Caco-2 (cell line): ENCODE measurements around the gene SMG9. TPM values are rescaled to one million over a fixed set of nuclear protein-coding genes. Genes with fewer than 3 reads are reported as not detected.

Experiments used
- BruUV-seq: library from RNA; stranded (reverse); fragments of 400-500 nt; replicated peaks from 2 replicates; lab custom pipeline; 2021; lab: Mats Ljungman, UMichigan
- CTCF ChIA-PET: fragments of 300-600 bp; sonication (Branson Sonifier 250); formaldehyde crosslinking; loops from one replicate; lab custom pipeline; 2022; ENCODE audit warnings: antibody characterized with exemption; lab: Charles Lee
- POLR2A ChIA-PET: fragments of 300-600 bp; sonication (Branson Sonifier 250); formaldehyde crosslinking; loops from one replicate; lab custom pipeline; 2022; ENCODE audit warnings: antibody characterized with exemption; lab: Charles Lee
- DNase-seq, 2 experiments: peaks; one replicate each; pipeline versions ENCODE4 v3.0.0 to v3.0.0-alpha.2; 2020 to 2022
- H3K27me3 ChIP-seq: replicated peaks from 2 replicates; pipeline ENCODE4 v1.6.0; 2011; ENCODE audit warnings: low read length; ENCODE audit not compliant: control insufficient read depth, insufficient read depth
- H3K36me3 ChIP-seq: 2 replicates; pipeline ENCODE4 v1.5.1; 2011; ENCODE audit warnings: low read length; ENCODE audit not compliant: control insufficient read depth, insufficient read depth
- H3K4me1 ChIP-seq: fragments of 250-450 bp; sonication (Bioruptor Pico); 2 replicates; pipeline ENCODE4 v1.5.1; 2020; ENCODE audit warnings: mild to moderate bottlenecking
- H3K4me3 ChIP-seq: 2 replicates; pipeline ENCODE4 v1.5.1; 2011; ENCODE audit warnings: low read depth, mild to moderate bottlenecking, control low read depth, low read length
- H3K9me3 ChIP-seq: fragments of 250-450 bp; sonication (Bioruptor Pico); 2 replicates; pipeline ENCODE4 v1.5.1; 2020; ENCODE audit warnings: mild to moderate bottlenecking, moderate library complexity
- H3K27ac Mint-ChIP-seq: one replicate; pipeline ENCODE4 v1.8.0; 2022; ENCODE audit warnings: mixed read lengths; ENCODE audit not compliant: unreplicated experiment
- H3K27me3 Mint-ChIP-seq: one replicate; pipeline ENCODE4 v1.8.0; 2022; ENCODE audit warnings: mixed read lengths; ENCODE audit not compliant: insufficient read depth, unreplicated experiment
- H3K36me3 Mint-ChIP-seq: one replicate; pipeline ENCODE4 v1.8.0; 2022; ENCODE audit warnings: mild to moderate bottlenecking, mixed read lengths; ENCODE audit not compliant: insufficient read depth, unreplicated experiment
- H3K4me1 Mint-ChIP-seq: one replicate; pipeline ENCODE4 v1.8.0; 2022; ENCODE audit warnings: low read depth, mixed read lengths; ENCODE audit not compliant: unreplicated experiment
- H3K4me3 Mint-ChIP-seq: one replicate; pipeline ENCODE4 v1.8.0; 2022; ENCODE audit warnings: mild to moderate bottlenecking, moderate library complexity, mixed read lengths; ENCODE audit not compliant: unreplicated experiment
- H3K9me3 Mint-ChIP-seq: one replicate; pipeline ENCODE4 v1.8.0; 2022; ENCODE audit warnings: mixed read lengths; ENCODE audit not compliant: unreplicated experiment
- intact Hi-C: fragments of 100-400 bp; cut with micrococcal nuclease; formaldehyde crosslinking; loops from one replicate; pipeline ENCODE4 v1.10.0; 2022; ENCODE audit not compliant: unreplicated experiment
- total RNA-seq: library from RNA; stranded (reverse); gene quantifications from 2 replicates; pipeline ENCODE4 v1.2.3, GENCODE V29; 2022
- TF ChIP-seq, protein P1 (sequence below), 2 experiments: fragments of 200-600 bp in 1 of 2; IDR thresholded peaks; 1 replicate in 1 of 2; 2 replicates in 1 of 2; pipeline versions ENCODE4 v1.5.1 to v1.8.0; 2011 to 2022; ENCODE audit warnings: antibody characterized with exemption in 1 of 2, control low read depth in 1 of 2, inconsistent platforms in 1 of 2, low read depth in 1 of 2, low read length in 1 of 2, mild to moderate bottlenecking in 1 of 2, moderate library complexity in 1 of 2; ENCODE audit not compliant: insufficient read depth in 1 of 2, severe bottlenecking in 1 of 2, unreplicated experiment in 1 of 2

The SMG9 gene
- total RNA-seq, 1 experiment from 2014 or later = 87.6 TPM

- intact Hi-C loops = no loop called here
- Histone ChIP-seq H3K4me1 (no peaks in the 10 kb centered on the region), H3K36me3 (no peaks in the 10 kb centered on the region), H3K4me3 (no peak overlapping the region), H3K9me3 (peaks cover 13% of the 10 kb centered on the region), H3K27me3 (no peaks in the 10 kb centered on the region)
- Mint-ChIP-seq H3K4me1 (no peaks in the 10 kb centered on the region), H3K36me3 (peaks cover 6% of the 10 kb centered on the region), H3K9me3 (peaks cover 10% of the 10 kb centered on the region), H3K27ac (no peak overlapping the region), H3K27me3 (no peaks in the 10 kb centered on the region), H3K4me3 (no peak overlapping the region)
- CTCF ChIA-PET = no interaction called here
- DNase-seq = no peak
- BruUV-seq = no TSS peak
- TF ChIP-seq, protein P1, sequence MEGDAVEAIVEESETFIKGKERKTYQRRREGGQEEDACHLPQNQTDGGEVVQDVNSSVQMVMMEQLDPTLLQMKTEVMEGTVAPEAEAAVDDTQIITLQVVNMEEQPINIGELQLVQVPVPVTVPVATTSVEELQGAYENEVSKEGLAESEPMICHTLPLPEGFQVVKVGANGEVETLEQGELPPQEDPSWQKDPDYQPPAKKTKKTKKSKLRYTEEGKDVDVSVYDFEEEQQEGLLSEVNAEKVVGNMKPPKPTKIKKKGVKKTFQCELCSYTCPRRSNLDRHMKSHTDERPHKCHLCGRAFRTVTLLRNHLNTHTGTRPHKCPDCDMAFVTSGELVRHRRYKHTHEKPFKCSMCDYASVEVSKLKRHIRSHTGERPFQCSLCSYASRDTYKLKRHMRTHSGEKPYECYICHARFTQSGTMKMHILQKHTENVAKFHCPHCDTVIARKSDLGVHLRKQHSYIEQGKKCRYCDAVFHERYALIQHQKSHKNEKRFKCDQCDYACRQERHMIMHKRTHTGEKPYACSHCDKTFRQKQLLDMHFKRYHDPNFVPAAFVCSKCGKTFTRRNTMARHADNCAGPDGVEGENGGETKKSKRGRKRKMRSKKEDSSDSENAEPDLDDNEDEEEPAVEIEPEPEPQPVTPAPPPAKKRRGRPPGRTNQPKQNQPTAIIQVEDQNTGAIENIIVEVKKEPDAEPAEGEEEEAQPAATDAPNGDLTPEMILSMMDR (IDR thresholded peaks at IDR 0.05; ENCODE audit: insufficient read depth in 1 of 2, low read depth in 1 of 2, low read length in 1 of 2, severe bottlenecking in 1 of 2, unreplicated experiment in 1 of 2) = no peak
- POLR2A ChIA-PET = no interaction called here
Measured at GRCh38 chr19:43713208-43713607, 41.6 kb downstream of the SMG9 start.

GRCh38 chr19:43711751-43712355 lies 42.9 kb downstream of the SMG9 start:
- no peak for DNase-seq
- ChIA-PET CTCF (interaction anchor here (0.6 kb wide), 1 partner anchor 50 kb away, joined by 3 read pairs; no protein-coding TSS in a partner anchor), POLR2A (interaction anchor here (0.6 kb wide), 1 partner anchor 12 kb away, joined by 3 read pairs; no protein-coding TSS in a partner anchor)
- Histone ChIP-seq H3K4me3 (no peak overlapping the region), H3K36me3 (no peaks in the 10 kb centered on the region), H3K9me3 (peaks cover 14% of the 10 kb centered on the region), H3K4me1 (no peaks in the 10 kb centered on the region), H3K27me3 (no peaks in the 10 kb centered on the region)
- no peak overlapping the region for H3K4me3 Mint-ChIP-seq
- no TSS peak for BruUV-seq
- peaks cover 6% of the 10 kb centered on the region for H3K36me3 Mint-ChIP-seq
- H3K27me3 Mint-ChIP-seq = no peaks in the 10 kb centered on the region
- H3K27ac Mint-ChIP-seq = no peak overlapping the region
- H3K4me1 Mint-ChIP-seq = no peaks in the 10 kb centered on the region
- intact Hi-C loops = no loop called here
- TF ChIP-seq, protein P1 (IDR thresholded peaks at IDR 0.05; ENCODE audit: insufficient read depth in 1 of 2, low read depth in 1 of 2, low read length in 1 of 2, severe bottlenecking in 1 of 2, unreplicated experiment in 1 of 2) = no peak
- H3K9me3 Mint-ChIP-seq = peaks cover 10% of the 10 kb centered on the region

DNA sequence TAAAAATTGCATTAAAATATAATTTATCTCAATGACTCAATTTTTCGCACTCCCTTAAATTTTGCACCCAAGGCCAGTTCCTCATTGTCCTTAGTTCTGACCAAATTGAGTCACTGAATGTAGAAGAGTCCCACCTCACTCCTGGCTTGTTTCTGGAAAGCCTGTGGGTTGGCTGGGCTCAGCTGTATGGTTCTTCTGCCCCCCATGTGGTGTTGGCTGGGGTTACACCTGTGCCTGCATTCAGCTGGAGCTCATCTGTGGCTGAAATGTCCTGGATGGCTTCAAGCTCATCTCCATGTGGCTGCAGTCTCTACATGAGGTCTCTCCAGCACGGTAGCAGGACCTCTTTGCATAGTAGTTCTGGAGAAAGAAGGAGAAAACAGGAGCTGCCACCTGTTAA lies 46.0 kb downstream of the SMG9 start:
- peaks cover 11% of the 10 kb centered on the region for H3K4me1 Mint-ChIP-seq
- peaks cover 6% of the 10 kb centered on the region for H3K36me3 Mint-ChIP-seq
- Histone ChIP-seq H3K27me3 (no peaks in the 10 kb centered on the region), H3K36me3 (no peaks in the 10 kb centered on the region), H3K4me1 (peaks cover 9% of the 10 kb centered on the region), H3K9me3 (peaks cover 14% of the 10 kb centered on the region), H3K4me3 (no peak overlapping the region)
- H3K27ac Mint-ChIP-seq = no peak overlapping the region
- BruUV-seq = no TSS peak
- intact Hi-C loops = no loop called here
- TF ChIP-seq, protein P1 (IDR thresholded peaks at IDR 0.05; ENCODE audit: insufficient read depth in 1 of 2, low read depth in 1 of 2, low read length in 1 of 2, severe bottlenecking in 1 of 2, unreplicated experiment in 1 of 2) = no peak
- ChIA-PET CTCF (no interaction called here), POLR2A (no interaction called here)
- DNase-seq = no peak
- no peaks in the 10 kb centered on the region for H3K27me3 Mint-ChIP-seq
- no peak overlapping the region for H3K4me3 Mint-ChIP-seq
- peaks cover 10% of the 10 kb centered on the region for H3K9me3 Mint-ChIP-seq
